ENCODE results near the gene FGFBP2. TPM values are rescaled to one million over a fixed set of nuclear protein-coding genes. Genes with fewer than 3 reads are reported as not detected.

The FGFBP2 gene
- total and polyA plus RNA-seq, 2 experiments from 2014 or later: not detected

DNA sequence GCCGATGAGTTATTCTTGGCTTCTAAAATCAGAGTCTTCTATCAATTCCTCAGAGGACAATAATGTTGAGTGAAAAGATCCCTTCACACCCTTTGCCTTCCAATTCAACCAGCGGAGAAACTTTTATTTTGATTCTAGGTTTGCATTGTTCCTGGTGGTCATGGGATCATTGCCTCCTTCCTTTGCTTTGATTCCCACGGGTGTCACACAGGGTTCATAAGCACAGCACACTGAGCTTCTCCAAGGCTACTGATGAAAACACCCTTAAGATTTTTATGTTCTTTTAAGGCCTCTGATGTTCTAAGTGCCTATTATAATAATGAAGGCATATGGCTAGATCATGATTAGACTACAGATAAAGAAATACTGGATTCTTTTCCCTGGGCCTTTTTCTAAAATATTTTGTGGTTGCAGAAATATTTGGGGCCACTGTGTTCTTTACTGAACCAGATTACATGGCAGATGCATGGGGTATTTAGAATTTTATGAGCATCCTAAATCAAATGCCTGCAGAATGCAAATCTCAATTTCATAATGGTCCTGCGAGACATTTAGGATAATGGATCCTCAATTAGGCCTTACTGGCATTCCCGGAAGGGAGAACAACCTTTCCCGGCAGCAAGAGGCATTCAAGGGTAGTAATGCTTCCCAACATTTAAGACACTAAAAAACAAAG is 43.9 kb upstream of the FGFBP2 start:
- no peak overlapping the region for H3K4me2 ChIP-seq (ENCODE audit: unreplicated experiment)
- DNase-seq: no peak
- no peaks in the 10 kb centered on the region for H3K36me3 ChIP-seq (ENCODE audit: low read depth)
- no peaks in the 10 kb centered on the region for H3K79me2 ChIP-seq (ENCODE audit: insufficient read depth)
- H3K9me2 ChIP-seq (ENCODE audit: insufficient read depth): no peaks in the 10 kb centered on the region
- no peaks in the 10 kb centered on the region for H4K20me1 ChIP-seq (ENCODE audit: insufficient read depth)
- TF ChIP-seq EZH2 (IDR thresholded peaks at IDR 0.05; ENCODE audit: insufficient read depth, poor library complexity, severe bottlenecking) (no peak), EZH2phosphoT487 (IDR thresholded peaks at IDR 0.05; ENCODE audit: insufficient read depth, low read depth) (no peak)
- H3K27me3 ChIP-seq (replicated peaks; ENCODE audit: insufficient read depth): peaks cover 51% of the 10 kb centered on the region
- no peak overlapping the region for H3K27ac ChIP-seq
- 79 to 86% methylated on average over 6 of the region's 6 CpGs for WGBS, 2 experiments (ENCODE audit: low coverage in 1 of 2, low lambda C conversion rate in 2 of 2, missing lambda C conversion rate in 2 of 2)
- no peaks in the 10 kb centered on the region for H3F3A ChIP-seq (ENCODE audit: insufficient read depth)
- no peak overlapping the region for H2AFZ ChIP-seq
- in situ Hi-C loops (cut with MboI): no loop called here
- no peak overlapping the region for H3K4me3 ChIP-seq
- no peaks in the 10 kb centered on the region for H3K4me1 ChIP-seq (ENCODE audit: insufficient read depth)
- no peaks in the 10 kb centered on the region for H3K9me3 ChIP-seq (ENCODE audit: low read depth)
- no peak overlapping the region for H3K9ac ChIP-seq

GRCh38 chr4:16005676-16006075 is 42.7 kb upstream of the FGFBP2 start:
- no peaks in the 10 kb centered on the region for H3K9me2 ChIP-seq (ENCODE audit: insufficient read depth)
- no peaks in the 10 kb centered on the region for H3K9me3 ChIP-seq (ENCODE audit: low read depth)
- no peak overlapping the region for H3K4me2 ChIP-seq (ENCODE audit: unreplicated experiment)
- H3K4me1 ChIP-seq (ENCODE audit: insufficient read depth): no peaks in the 10 kb centered on the region
- H2AFZ ChIP-seq: no peak overlapping the region
- H3K9ac ChIP-seq: no peak overlapping the region
- H3K27ac ChIP-seq: no peak overlapping the region
- 71 to 81% methylated on average over 5 of the region's 5 CpGs for WGBS, 2 experiments (ENCODE audit: low coverage in 1 of 2, low lambda C conversion rate in 2 of 2, missing lambda C conversion rate in 2 of 2)
- H3K27me3 ChIP-seq (replicated peaks; ENCODE audit: insufficient read depth): peaks cover 50% of the 10 kb centered on the region
- H3K4me3 ChIP-seq: no peak overlapping the region
- no peaks in the 10 kb centered on the region for H3K79me2 ChIP-seq (ENCODE audit: insufficient read depth)
- no peak for DNase-seq
- in situ Hi-C loops (cut with MboI): no loop called here
- H3F3A ChIP-seq (ENCODE audit: insufficient read depth): no peaks in the 10 kb centered on the region
- H4K20me1 ChIP-seq (ENCODE audit: insufficient read depth): no peaks in the 10 kb centered on the region
- no peaks in the 10 kb centered on the region for H3K36me3 ChIP-seq (ENCODE audit: low read depth)
- TF ChIP-seq EZH2 (IDR thresholded peaks at IDR 0.05; ENCODE audit: insufficient read depth, poor library complexity, severe bottlenecking): no peak
- TF ChIP-seq EZH2phosphoT487 (IDR thresholded peaks at IDR 0.05; ENCODE audit: insufficient read depth, low read depth): no peak

DNA sequence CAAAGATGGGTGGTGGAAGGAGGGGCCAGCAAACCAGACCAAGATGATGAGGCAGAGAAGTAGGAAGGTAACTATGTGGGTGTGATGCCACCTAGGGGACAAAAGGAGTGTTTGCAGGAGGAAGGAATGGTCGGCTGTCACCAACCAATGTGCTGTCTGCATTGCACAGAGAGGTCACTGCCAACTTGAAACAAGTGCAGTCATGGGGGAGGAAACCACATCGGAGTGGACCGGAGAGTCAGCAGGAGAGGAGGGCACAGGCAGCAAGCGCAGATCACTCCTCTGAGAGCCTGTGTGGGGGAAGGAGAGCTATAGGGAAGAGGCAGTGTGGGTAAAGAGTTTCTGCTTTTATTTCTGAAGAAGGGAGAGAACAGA is 38.5 kb upstream of the FGFBP2 start:
- Histone ChIP-seq H3K27ac (no peak overlapping the region), H3F3A (ENCODE audit: insufficient read depth) (no peaks in the 10 kb centered on the region), H3K9me2 (ENCODE audit: insufficient read depth) (no peaks in the 10 kb centered on the region), H3K79me2 (ENCODE audit: insufficient read depth) (no peaks in the 10 kb centered on the region), H4K20me1 (ENCODE audit: insufficient read depth) (no peaks in the 10 kb centered on the region), H3K4me1 (ENCODE audit: insufficient read depth) (no peaks in the 10 kb centered on the region), H3K36me3 (ENCODE audit: low read depth) (no peaks in the 10 kb centered on the region), H3K9ac (no peak overlapping the region), H3K4me2 (ENCODE audit: unreplicated experiment) (no peak overlapping the region), H2AFZ (peak overlapping the region; percentile 7; the same call in 1 of the 2 replicates), H3K27me3 (replicated peaks; ENCODE audit: insufficient read depth) (peaks cover 23% of the 10 kb centered on the region), H3K9me3 (ENCODE audit: low read depth) (no peaks in the 10 kb centered on the region), H3K4me3 (no peak overlapping the region)
- in situ Hi-C loops (cut with MboI): no loop called here
- TF ChIP-seq EZH2phosphoT487 (IDR thresholded peaks at IDR 0.05; ENCODE audit: insufficient read depth, low read depth) (no peak), EZH2 (IDR thresholded peaks at IDR 0.05; ENCODE audit: insufficient read depth, poor library complexity, severe bottlenecking) (no peak)
- WGBS, 2 experiments (ENCODE audit: low coverage in 1 of 2, low lambda C conversion rate in 2 of 2, missing lambda C conversion rate in 2 of 2): 0 to 1% methylated on average over 4 of the region's 4 CpGs
- DNase-seq: peak; percentile 76

DNA sequence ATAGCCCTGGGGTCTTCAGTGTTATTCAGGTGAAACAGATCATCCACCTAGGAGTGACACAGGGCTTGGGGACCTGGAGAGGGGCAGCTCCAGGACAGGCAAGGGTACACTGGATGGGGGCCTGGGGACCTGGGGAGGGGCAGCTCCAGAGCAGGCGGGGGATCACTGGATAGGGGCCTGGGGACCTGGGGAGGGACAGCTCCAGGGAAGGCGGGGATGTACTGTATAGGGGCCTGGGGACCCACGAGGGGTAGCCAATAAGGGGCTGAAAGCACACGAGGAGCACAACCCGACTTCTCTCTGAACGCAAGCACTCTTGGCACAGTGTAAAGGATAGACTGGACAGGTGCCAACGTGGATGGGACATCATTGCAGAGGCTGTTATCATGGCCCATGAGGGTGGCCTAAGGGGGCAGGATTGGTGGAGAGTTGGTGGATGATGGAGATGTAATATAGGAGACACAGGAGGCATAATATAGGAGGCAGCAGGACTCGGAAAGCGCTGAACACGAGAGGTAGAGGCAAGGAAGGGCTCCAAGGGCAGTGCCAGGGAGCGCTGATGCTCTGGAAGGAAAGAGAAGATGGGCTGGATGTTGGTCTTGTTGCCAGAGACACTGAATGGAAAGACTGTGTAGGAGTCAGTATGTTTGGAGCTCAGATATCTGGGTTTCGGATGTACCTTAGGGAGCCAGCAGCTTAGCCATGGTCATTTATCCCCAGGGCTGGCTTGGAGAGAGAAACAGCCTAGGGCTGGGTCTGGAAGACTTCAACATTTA is 37.9 kb upstream of the FGFBP2 start:
- Histone ChIP-seq H3K9me3 (ENCODE audit: low read depth) (no peaks in the 10 kb centered on the region), H3K27me3 (replicated peaks; ENCODE audit: insufficient read depth) (peaks cover 20% of the 10 kb centered on the region), H4K20me1 (ENCODE audit: insufficient read depth) (no peaks in the 10 kb centered on the region), H3K4me1 (ENCODE audit: insufficient read depth) (no peaks in the 10 kb centered on the region), H3K4me2 (ENCODE audit: unreplicated experiment) (no peak overlapping the region), H3K79me2 (ENCODE audit: insufficient read depth) (no peaks in the 10 kb centered on the region), H2AFZ (peak overlapping the region; percentile 7; the same call in 1 of the 2 replicates), H3K9me2 (ENCODE audit: insufficient read depth) (no peaks in the 10 kb centered on the region), H3K36me3 (ENCODE audit: low read depth) (no peaks in the 10 kb centered on the region), H3K9ac (no peak overlapping the region), H3K4me3 (no peak overlapping the region), H3F3A (ENCODE audit: insufficient read depth) (no peaks in the 10 kb centered on the region), H3K27ac (no peak overlapping the region)
- TF ChIP-seq EZH2 (IDR thresholded peaks at IDR 0.05; ENCODE audit: insufficient read depth, poor library complexity, severe bottlenecking): no peak
- TF ChIP-seq EZH2phosphoT487 (IDR thresholded peaks at IDR 0.05; ENCODE audit: insufficient read depth, low read depth): no peak
- 50 to 51% methylated on average over 9 to 12 of the region's 12 CpGs for WGBS, 2 experiments (ENCODE audit: low coverage in 1 of 2, low lambda C conversion rate in 2 of 2, missing lambda C conversion rate in 2 of 2)
- in situ Hi-C loops (cut with MboI): no loop called here
- DNase-seq: no peak

Measured in GM23248 (cell line).